ENCODE results near the gene SLC8A1. TPM values are rescaled to one million over a fixed set of nuclear protein-coding genes. Genes with fewer than 3 reads are reported as not detected.

SLC8A1 gene
- polyA plus RNA-seq, 3 donors = 56.1 to 68.8 (median 60.4) TPM

- no peak for DNase-seq
Observed at GRCh38 chr2:40394597-40394996, 57.3 kb downstream of the SLC8A1 start.

GRCh38 chr2:40394031-40394430 is 57.9 kb downstream of the SLC8A1 start:
- DNase-seq = no peak

GRCh38 chr2:40388161-40388560 is 63.7 kb downstream of the SLC8A1 start:
- no peak for DNase-seq

- no peak for DNase-seq
Observed at GRCh38 chr2:40386177-40386576, 65.7 kb downstream of the SLC8A1 start.

- DNase-seq = no peak
Observed at GRCh38 chr2:40384714-40385113, 67.2 kb downstream of the SLC8A1 start.

GRCh38 chr2:40384233-40384632 is 67.7 kb downstream of the SLC8A1 start:
- no peak for DNase-seq

GRCh38 chr2:40380721-40381120 is 71.2 kb downstream of the SLC8A1 start:
- no peak for DNase-seq

GRCh38 chr2:40380041-40380440 is 71.8 kb downstream of the SLC8A1 start:
- DNase-seq = no peak

- no peak for DNase-seq
Observed at GRCh38 chr2:40374543-40375240, 77.2 kb downstream of the SLC8A1 start.

- no peak for DNase-seq
Observed at GRCh38 chr2:40373111-40373510, 78.8 kb downstream of the SLC8A1 start.

GRCh38 chr2:40372283-40372985 is 79.5 kb downstream of the SLC8A1 start:
- no peak for DNase-seq

GRCh38 chr2:40371525-40372282 is 80.2 kb downstream of the SLC8A1 start:
- DNase-seq = peak; percentile 74

- no peak for DNase-seq
Observed at GRCh38 chr2:40370007-40370395, 81.9 kb downstream of the SLC8A1 start.

- DNase-seq = no peak
Observed at GRCh38 chr2:40369267-40370006, 82.5 kb downstream of the SLC8A1 start.

- DNase-seq = no peak
Observed at GRCh38 chr2:40367652-40368051, 84.2 kb downstream of the SLC8A1 start.

GRCh38 chr2:40367032-40367431 is 84.9 kb downstream of the SLC8A1 start:
- no peak for DNase-seq

- no peak for DNase-seq
Observed at GRCh38 chr2:40364151-40364874, 87.6 kb downstream of the SLC8A1 start.

- DNase-seq = no peak
Observed at GRCh38 chr2:40363631-40364030, 88.3 kb downstream of the SLC8A1 start.

GRCh38 chr2:40363231-40363630 is 88.7 kb downstream of the SLC8A1 start:
- no peak for DNase-seq

- no peak for DNase-seq
Observed at GRCh38 chr2:40361478-40361877, 90.4 kb downstream of the SLC8A1 start.

GRCh38 chr2:40360652-40361051 is 91.2 kb downstream of the SLC8A1 start:
- no peak for DNase-seq
